MM.1S (cell line): ENCODE measurements around the gene TUFT1.

Experiments used
- CTCF ChIP-seq: fragments of 300-600 bp; sonication (generic); IDR thresholded peaks from 2 replicates; pipeline ENCODE4 v1.5.1; 2016; ENCODE audit warnings: antibody characterized with exemption, low read length, mixed read lengths
- EZH2phosphoT487 ChIP-seq: fragments of 300-600 bp; sonication (generic); IDR thresholded peaks from 2 replicates; pipeline ENCODE4 v1.6.1; 2018; ENCODE audit warnings: antibody characterized with exemption, low read length

DNA sequence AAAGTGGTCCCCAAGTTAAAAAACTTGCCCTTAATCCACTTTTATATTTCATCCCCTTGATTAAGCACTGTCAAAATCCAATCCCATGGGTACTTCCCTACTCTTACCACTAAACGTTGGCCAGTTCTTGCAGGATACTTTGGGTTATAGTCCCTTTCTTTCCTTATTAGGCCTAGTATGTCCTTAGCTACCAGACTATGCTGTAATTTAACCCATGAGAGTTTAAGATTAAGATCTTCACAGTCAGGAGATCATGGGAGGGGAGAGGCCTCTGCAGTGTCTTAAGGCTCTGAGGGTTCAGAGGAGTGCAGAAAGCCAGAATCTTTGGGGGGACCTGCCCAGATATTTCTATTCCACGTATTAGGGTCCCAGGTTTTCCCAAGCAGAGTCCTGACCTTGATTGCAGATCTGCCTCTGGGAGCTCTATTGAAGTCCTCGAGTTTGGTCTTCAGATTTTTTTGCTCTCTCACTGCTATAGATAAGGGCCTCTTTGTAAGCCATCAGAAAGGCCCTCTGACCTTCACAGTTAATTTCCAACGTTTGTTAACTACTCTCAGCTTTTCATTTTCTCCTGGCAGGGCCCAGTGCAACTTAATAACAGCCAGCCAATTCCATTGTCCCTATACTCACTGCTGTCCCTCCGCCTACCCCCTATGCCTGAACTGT lies 37.9 kb upstream of the TUFT1 start:
- TF ChIP-seq CTCF (no peak), EZH2phosphoT487 (no peak)
